HepG2 (cell line): ENCODE measurements around the gene LSMEM2. TPM values are rescaled to one million over a fixed set of nuclear protein-coding genes. Genes with fewer than 3 reads are reported as not detected.
A peak's percentile ranks its signal among the peaks of the same experiment; 100 is the strongest.

ENCODE experiments used
- GZF1 ChIP-seq: sonication (generic); formaldehyde crosslinking; IDR thresholded peaks from 2 replicates; pipeline ENCODE4 v1.5.1; 2020; ENCODE audit warnings: mild to moderate bottlenecking, missing genetic modification reagents
- JUN ChIP-seq: sonication (generic); formaldehyde crosslinking; IDR thresholded peaks from 2 replicates; pipeline ENCODE4 v1.4.0; 2020; ENCODE audit warnings: mild to moderate bottlenecking, missing genetic modification reagents
- KLF12 ChIP-seq: sonication (generic); formaldehyde crosslinking; IDR thresholded peaks from 2 replicates; pipeline ENCODE4 v1.4.0; 2020; ENCODE audit warnings: missing genetic modification reagents, borderline replicate concordance
- NCOR1 ChIP-seq: fragments of 200-600 bp; sonication (generic); IDR thresholded peaks from 2 replicates; pipeline ENCODE4 v1.7.0; 2017; ENCODE audit warnings: antibody characterized with exemption, low read length, borderline replicate concordance
- NKX3-1 ChIP-seq: sonication (generic); formaldehyde crosslinking; IDR thresholded peaks from 2 replicates; pipeline ENCODE4 v1.5.0; 2020; ENCODE audit warnings: missing genetic modification reagents
- RBM22 ChIP-seq: fragments of 200-400 bp; formaldehyde crosslinking; optimal IDR thresholded peaks from 2 replicates; pipeline ENCODE3; 2017; ENCODE audit warnings: mild to moderate bottlenecking, low read length, moderate library complexity
- SOX6 ChIP-seq, 2 experiments: fragments of 450-650 bp in 1 of 2; sonication (generic) in 1 of 2; formaldehyde crosslinking in 1 of 2; IDR thresholded peaks; 2 replicates each; pipeline versions ENCODE4 v1.4.0 to v1.6.1; 2017 to 2020; ENCODE audit warnings: antibody characterized with exemption in 1 of 2, mild to moderate bottlenecking in 1 of 2, missing genetic modification reagents in 1 of 2
- SP5 ChIP-seq: IDR thresholded peaks from 2 replicates; pipeline ENCODE4 v1.6.1; 2016; ENCODE audit warnings: low read depth, borderline replicate concordance
- SPEN ChIP-seq: sonication (generic); formaldehyde crosslinking; IDR thresholded peaks from 2 replicates; pipeline ENCODE4 v1.5.1; 2020; ENCODE audit warnings: low read depth, mild to moderate bottlenecking, missing genetic modification reagents
- ZNF83 ChIP-seq: sonication (generic); formaldehyde crosslinking; IDR thresholded peaks from 2 replicates; pipeline ENCODE4 v1.4.0; 2020; ENCODE audit warnings: missing genetic modification reagents, mild to moderate bottlenecking, borderline replicate concordance
- polyA plus RNA-seq, 8 experiments: library from polyadenylated mRNA; depleted of rRNA in 3 of 8; stranded (reverse) in 7 of 8; unstranded in 1 of 8; fragments of >200 nt; fragmentation: Illumina TruSeq in 4 of 8; extraction: Trizol in 4 of 8; gene quantifications; 2 replicates each; pipeline versions ENCODE4 v1.2.1 to v1.2.3, GENCODE V29; 2011 to 2016; ENCODE audit warnings: low read depth in 4 of 8, missing spikeins in 1 of 8, mixed read lengths in 1 of 8; ENCODE audit not compliant: insufficient read depth in 1 of 8
- total RNA-seq, 5 experiments: library from RNA; depleted of rRNA; stranded (reverse); fragments of >200 nt; fragmentation: Illumina TruSeq; extraction: Trizol; gene quantifications; 2 replicates each; pipeline ENCODE4 v1.2.3, GENCODE V29; 2016; ENCODE audit warnings: low read depth in 1 of 5
- TF ChIP-seq, protein P1 (sequence below): sonication (generic); formaldehyde crosslinking; IDR thresholded peaks from 2 replicates; pipeline ENCODE4 v1.4.0; 2020; ENCODE audit warnings: missing genetic modification reagents, borderline replicate concordance
- TF ChIP-seq, protein P2 (sequence below): sonication (generic); formaldehyde crosslinking; IDR thresholded peaks from one replicate; pipeline ENCODE4 v1.5.1; 2020; ENCODE audit warnings: mild to moderate bottlenecking, missing genetic modification reagents; ENCODE audit errors: not compliant biosample characterization
- TF ChIP-seq, protein P3 (sequence below): sonication (generic); formaldehyde crosslinking; IDR thresholded peaks from 2 replicates; pipeline ENCODE4 v1.4.0; 2020; ENCODE audit warnings: missing genetic modification reagents
- TF ChIP-seq, protein P4 (sequence below): sonication (generic); formaldehyde crosslinking; IDR thresholded peaks from 2 replicates; pipeline ENCODE4 v1.5.1; 2020; ENCODE audit warnings: missing genetic modification reagents, mild to moderate bottlenecking, borderline replicate concordance

The LSMEM2 gene
- total and polyA plus RNA-seq, 2 of the 13 experiments (the other 11 are each of a cell fraction or from before 2014, with no cell fraction given) = 0.07 to 0.41 TPM

DNA sequence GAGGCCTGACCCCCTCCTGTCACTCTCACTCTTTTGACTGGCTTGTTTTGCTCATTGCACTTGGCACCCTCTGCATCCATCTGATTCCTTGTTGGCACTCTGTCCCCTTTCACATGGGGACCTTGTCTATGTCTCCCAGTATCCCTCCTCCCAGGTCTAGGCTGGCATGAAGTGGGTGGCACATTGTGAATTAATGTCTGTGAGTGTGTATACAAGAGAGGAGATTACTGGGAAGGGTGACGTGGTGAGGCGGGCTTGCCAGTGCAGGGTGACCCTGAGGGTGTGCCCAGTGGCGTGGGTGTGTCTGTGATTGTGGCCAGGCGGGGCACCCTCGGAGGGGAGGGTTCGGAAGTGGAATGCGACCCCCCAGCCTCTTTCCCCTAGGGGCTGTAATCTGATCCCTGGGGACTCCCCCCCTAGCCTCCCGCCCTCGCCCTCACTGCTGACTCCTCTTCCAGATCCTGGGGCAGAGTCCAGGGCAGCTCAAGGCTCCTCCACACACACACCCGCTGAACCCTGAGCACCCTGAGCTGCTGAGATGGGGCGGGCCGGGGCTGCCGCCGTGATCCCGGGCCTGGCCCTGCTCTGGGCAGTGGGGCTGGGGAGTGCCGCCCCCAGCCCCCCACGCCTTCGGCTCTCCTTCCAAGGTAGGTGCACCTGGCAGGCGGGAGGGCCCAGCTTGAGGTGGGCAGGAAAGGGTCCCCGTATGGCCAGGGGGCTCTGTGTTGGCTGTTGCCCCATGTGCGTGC lies 10.0 kb upstream of the LSMEM2 start, which contains the start of gene SEMA3B (continued):
- TF ChIP-seq, protein P1, sequence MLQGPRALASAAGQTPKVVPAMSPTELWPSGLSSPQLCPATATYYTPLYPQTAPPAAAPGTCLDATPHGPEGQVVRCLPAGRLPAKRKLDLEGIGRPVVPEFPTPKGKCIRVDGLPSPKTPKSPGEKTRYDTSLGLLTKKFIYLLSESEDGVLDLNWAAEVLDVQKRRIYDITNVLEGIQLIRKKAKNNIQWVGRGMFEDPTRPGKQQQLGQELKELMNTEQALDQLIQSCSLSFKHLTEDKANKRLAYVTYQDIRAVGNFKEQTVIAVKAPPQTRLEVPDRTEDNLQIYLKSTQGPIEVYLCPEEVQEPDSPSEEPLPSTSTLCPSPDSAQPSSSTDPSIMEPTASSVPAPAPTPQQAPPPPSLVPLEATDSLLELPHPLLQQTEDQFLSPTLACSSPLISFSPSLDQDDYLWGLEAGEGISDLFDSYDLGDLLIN (CRISPR knock-in tag) = no peak
- TF ChIP-seq RBM22 (no peak), KLF12 (CRISPR knock-in tag) (no peak), SPEN (CRISPR knock-in tag) (peak; percentile 61), SP5 (peak; percentile 32; the same call in 1 of the 2 replicates), SOX6 (IDR thresholded peaks at IDR 0.05) (no peak), SOX6 (CRISPR knock-in tag; IDR thresholded peaks at IDR 0.05) (peak; percentile 58; the same call in 1 of the 2 replicates), NCOR1 (peak; percentile 55; the same call in 1 of the 2 replicates), ZNF83 (no peak), JUN (CRISPR knock-in tag) (no peak), GZF1 (CRISPR knock-in tag) (no peak), NKX3-1 (CRISPR knock-in tag) (no peak)
- TF ChIP-seq, protein P2, sequence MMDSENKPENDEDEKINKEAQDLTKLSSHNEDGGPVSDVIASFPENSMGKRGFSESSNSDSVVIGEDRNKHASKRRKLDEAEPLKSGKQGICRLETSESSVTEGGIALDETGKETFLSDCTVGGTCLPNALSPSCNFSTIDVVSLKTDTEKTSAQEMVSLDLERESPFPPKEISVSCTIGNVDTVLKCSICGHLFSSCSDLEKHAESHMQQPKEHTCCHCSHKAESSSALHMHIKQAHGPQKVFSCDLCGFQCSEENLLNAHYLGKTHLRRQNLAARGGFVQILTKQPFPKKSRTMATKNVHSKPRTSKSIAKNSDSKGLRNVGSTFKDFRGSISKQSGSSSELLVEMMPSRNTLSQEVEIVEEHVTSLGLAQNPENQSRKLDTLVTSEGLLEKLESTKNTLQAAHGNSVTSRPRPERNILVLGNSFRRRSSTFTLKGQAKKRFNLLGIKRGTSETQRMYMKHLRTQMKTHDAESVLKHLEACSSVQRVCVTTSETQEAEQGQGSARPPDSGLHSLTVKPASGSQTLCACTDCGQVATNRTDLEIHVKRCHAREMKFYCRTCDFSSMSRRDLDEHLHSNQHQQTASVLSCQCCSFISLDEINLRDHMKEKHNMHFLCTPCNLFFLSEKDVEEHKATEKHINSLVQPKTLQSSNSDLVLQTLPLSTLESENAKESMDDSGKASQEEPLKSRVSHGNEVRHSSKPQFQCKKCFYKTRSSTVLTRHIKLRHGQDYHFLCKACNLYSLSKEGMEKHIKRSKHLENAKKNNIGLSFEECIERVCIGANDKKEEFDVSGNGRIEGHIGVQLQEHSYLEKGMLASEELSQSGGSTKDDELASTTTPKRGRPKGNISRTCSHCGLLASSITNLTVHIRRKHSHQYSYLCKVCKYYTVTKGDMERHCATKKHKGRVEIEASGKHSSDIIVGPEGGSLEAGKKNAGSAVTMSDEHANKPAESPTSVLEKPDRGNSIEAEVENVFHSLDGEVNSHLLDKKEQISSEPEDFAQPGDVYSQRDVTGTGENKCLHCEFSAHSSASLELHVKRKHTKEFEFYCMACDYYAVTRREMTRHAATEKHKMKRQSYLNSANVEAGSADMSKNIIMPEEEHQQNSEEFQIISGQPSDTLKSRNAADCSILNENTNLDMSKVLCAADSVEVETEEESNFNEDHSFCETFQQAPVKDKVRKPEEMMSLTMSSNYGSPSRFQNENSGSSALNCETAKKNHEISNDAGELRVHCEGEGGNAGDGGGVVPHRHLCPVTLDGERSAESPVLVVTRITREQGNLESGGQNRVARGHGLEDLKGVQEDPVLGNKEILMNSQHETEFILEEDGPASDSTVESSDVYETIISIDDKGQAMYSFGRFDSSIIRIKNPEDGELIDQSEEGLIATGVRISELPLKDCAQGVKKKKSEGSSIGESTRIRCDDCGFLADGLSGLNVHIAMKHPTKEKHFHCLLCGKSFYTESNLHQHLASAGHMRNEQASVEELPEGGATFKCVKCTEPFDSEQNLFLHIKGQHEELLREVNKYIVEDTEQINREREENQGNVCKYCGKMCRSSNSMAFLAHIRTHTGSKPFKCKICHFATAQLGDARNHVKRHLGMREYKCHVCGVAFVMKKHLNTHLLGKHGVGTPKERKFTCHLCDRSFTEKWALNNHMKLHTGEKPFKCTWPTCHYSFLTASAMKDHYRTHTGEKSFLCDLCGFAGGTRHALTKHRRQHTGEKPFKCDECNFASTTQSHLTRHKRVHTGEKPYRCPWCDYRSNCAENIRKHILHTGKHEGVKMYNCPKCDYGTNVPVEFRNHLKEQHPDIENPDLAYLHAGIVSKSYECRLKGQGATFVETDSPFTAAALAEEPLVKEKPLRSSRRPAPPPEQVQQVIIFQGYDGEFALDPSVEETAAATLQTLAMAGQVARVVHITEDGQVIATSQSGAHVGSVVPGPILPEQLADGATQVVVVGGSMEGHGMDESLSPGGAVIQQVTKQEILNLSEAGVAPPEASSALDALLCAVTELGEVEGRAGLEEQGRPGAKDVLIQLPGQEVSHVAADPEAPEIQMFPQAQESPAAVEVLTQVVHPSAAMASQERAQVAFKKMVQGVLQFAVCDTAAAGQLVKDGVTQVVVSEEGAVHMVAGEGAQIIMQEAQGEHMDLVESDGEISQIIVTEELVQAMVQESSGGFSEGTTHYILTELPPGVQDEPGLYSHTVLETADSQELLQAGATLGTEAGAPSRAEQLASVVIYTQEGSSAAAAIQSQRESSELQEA (CRISPR knock-in tag) = no peak
- TF ChIP-seq, protein P3, sequence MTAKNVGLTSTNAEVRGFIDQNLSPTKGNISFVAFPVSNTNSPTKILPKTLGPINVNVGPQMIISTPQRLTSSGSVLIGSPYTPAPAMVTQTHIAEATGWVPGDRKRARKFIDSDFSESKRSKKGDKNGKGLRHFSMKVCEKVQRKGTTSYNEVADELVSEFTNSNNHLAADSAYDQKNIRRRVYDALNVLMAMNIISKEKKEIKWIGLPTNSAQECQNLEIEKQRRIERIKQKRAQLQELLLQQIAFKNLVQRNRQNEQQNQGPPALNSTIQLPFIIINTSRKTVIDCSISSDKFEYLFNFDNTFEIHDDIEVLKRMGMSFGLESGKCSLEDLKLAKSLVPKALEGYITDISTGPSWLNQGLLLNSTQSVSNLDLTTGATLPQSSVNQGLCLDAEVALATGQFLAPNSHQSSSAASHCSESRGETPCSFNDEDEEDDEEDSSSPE (CRISPR knock-in tag) = no peak
- TF ChIP-seq, protein P4, sequence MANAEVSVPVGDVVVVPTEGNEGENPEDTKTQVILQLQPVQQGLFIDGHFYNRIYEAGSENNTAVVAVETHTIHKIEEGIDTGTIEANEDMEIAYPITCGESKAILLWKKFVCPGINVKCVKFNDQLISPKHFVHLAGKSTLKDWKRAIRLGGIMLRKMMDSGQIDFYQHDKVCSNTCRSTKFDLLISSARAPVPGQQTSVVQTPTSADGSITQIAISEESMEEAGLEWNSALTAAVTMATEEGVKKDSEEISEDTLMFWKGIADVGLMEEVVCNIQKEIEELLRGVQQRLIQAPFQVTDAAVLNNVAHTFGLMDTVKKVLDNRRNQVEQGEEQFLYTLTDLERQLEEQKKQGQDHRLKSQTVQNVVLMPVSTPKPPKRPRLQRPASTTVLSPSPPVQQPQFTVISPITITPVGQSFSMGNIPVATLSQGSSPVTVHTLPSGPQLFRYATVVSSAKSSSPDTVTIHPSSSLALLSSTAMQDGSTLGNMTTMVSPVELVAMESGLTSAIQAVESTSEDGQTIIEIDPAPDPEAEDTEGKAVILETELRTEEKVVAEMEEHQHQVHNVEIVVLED (CRISPR knock-in tag) = no peak
